Measurements from ENCODE around the gene CLDN24. TPM values are rescaled to one million over a fixed set of nuclear protein-coding genes. Genes with fewer than 3 reads are reported as not detected.

CLDN24 gene
- total RNA-seq, 4 donors from 2014 or later, result not detected

- 86 to 88% methylated on average over 10 of the region's 10 CpGs for WGBS, 2 donors
- TF ChIP-seq CTCF (IDR thresholded peaks at IDR 0.05), result no peak
- TF ChIP-seq POLR2A (IDR thresholded peaks at IDR 0.05), result no peak
- intact Hi-C loops (cut with DNase I; ENCODE audit: low total_unique reads), result no loop called here
- DNase-seq (ENCODE audit: low spot score in 2 of 2), result no peak
- no peak overlapping the region for H3K4me3 ChIP-seq (ENCODE audit: low read depth, poor library complexity, severe bottlenecking)
Measured at GRCh38 chr4:183318656-183319055, 3.6 kb downstream of the CLDN24 start.

- WGBS, 2 donors, result 94 to 95% methylated on average over 9 of the region's 9 CpGs
- no peak overlapping the region for H3K4me3 ChIP-seq (ENCODE audit: low read depth, poor library complexity, severe bottlenecking)
- TF ChIP-seq POLR2A (IDR thresholded peaks at IDR 0.05), result no peak
- intact Hi-C loops (cut with DNase I; ENCODE audit: low total_unique reads), result no loop called here
- DNase-seq (ENCODE audit: low spot score in 2 of 2), result no peak
Measured at GRCh38 chr4:183314806-183315205, 7.4 kb downstream of the CLDN24 start.

- no peak overlapping the region for H3K4me3 ChIP-seq (ENCODE audit: low read depth, poor library complexity, severe bottlenecking)
- TF ChIP-seq POLR2A (IDR thresholded peaks at IDR 0.05) (no peak), CTCF (IDR thresholded peaks at IDR 0.05) (no peak)
- no peak for DNase-seq (ENCODE audit: low spot score in 2 of 2)
- intact Hi-C loops (cut with DNase I; ENCODE audit: low total_unique reads), result no loop called here
- 91 to 94% methylated on average over 15 of the region's 15 CpGs for WGBS, 2 donors
Measured at GRCh38 chr4:183314336-183314735, 7.9 kb downstream of the CLDN24 start.

- H3K4me3 ChIP-seq (ENCODE audit: low read depth, poor library complexity, severe bottlenecking), result no peak overlapping the region
- no peak for DNase-seq (ENCODE audit: low spot score in 2 of 2)
- intact Hi-C loops (cut with DNase I; ENCODE audit: low total_unique reads), result no loop called here
- 84 to 93% methylated on average over 5 of the region's 5 CpGs for WGBS, 2 donors
- no peak for TF ChIP-seq POLR2A (IDR thresholded peaks at IDR 0.05)
- no peak for TF ChIP-seq CTCF (IDR thresholded peaks at IDR 0.05)
Measured at GRCh38 chr4:183312841-183313240, 9.4 kb downstream of the CLDN24 start.

- 81 to 89% methylated on average over 3 of the region's 3 CpGs for WGBS, 2 donors
- DNase-seq (ENCODE audit: low spot score in 2 of 2), result no peak
- H3K4me3 ChIP-seq (ENCODE audit: low read depth, poor library complexity, severe bottlenecking), result no peak overlapping the region
- no peak for TF ChIP-seq CTCF (IDR thresholded peaks at IDR 0.05)
- no peak for TF ChIP-seq POLR2A (IDR thresholded peaks at IDR 0.05)
- intact Hi-C loops (cut with DNase I; ENCODE audit: low total_unique reads), result no loop called here
Measured at GRCh38 chr4:183306811-183307210, 15.4 kb downstream of the CLDN24 start.

- 94 to 100% methylated on average over 2 of the region's 2 CpGs for WGBS, 2 donors
- H3K4me3 ChIP-seq (ENCODE audit: low read depth, poor library complexity, severe bottlenecking), result no peak overlapping the region
- TF ChIP-seq POLR2A (IDR thresholded peaks at IDR 0.05), result no peak
- TF ChIP-seq CTCF (IDR thresholded peaks at IDR 0.05), result no peak
- no peak for DNase-seq (ENCODE audit: low spot score in 2 of 2)
- intact Hi-C loops (cut with DNase I; ENCODE audit: low total_unique reads), result no loop called here
Measured at GRCh38 chr4:183304538-183304937, 17.7 kb downstream of the CLDN24 start.

All from lower leg skin (tissue), 4 donors.